ENCODE data around the gene FURIN.

GRCh38 chr15:90880381-90881145, 12.2 kb downstream of the FURIN start:
- TF ChIP-seq CTCF (IDR thresholded peaks at IDR 0.05; ENCODE audit: insufficient read depth, low read length) (no peak), GABPA (IDR thresholded peaks at IDR 0.05; ENCODE audit: low read depth) (no peak), REST (IDR thresholded peaks at IDR 0.05; ENCODE audit: insufficient replicate concordance, low read depth) (no peak), POLR2AphosphoS5 (IDR thresholded peaks at IDR 0.05; ENCODE audit: low read depth) (no peak)

Measured in HL-60 (cell line).